Transverse colon (tissue), 4 donors: Measurements from ENCODE around the gene GALNT5. TPM values are rescaled to one million over a fixed set of nuclear protein-coding genes. Genes with fewer than 3 reads are reported as not detected.
A peak's percentile ranks its signal among the peaks of the same experiment; 100 is the strongest.

Experiments
- DNase-seq: peaks from one replicate; pipeline ENCODE4 v3.0.0-alpha.2; 2019
- H3K27ac ChIP-seq, 4 donors: fragments of 200-600 bp; sonication (generic); 2 replicates each; pipeline ENCODE4 v1.5.1; 2016 to 2018; ENCODE audit warnings: inconsistent platforms in 4 of 4
- H3K27me3 ChIP-seq: fragments of 200-600 bp; sonication (generic); 2 replicates; pipeline ENCODE4 v1.5.1; 2017; ENCODE audit warnings: inconsistent platforms
- H3K36me3 ChIP-seq, 4 donors: fragments of 200-600 bp; sonication (generic); 2 replicates each; pipeline ENCODE4 v1.5.1; 2017 to 2019; ENCODE audit warnings: inconsistent platforms in 4 of 4
- H3K4me1 ChIP-seq, 4 donors: fragments of 200-600 bp; sonication (generic); 2 replicates each; pipeline ENCODE4 v1.5.1; 2017 to 2020; ENCODE audit warnings: inconsistent platforms in 4 of 4
- H3K4me3 ChIP-seq, 4 donors: fragments of 200-600 bp; sonication (generic); 1 replicate in 1 of 4; 2 replicates in 3 of 4; pipeline versions ENCODE4 v1.5.1 to v1.6.1; 2017 to 2019; ENCODE audit warnings: inconsistent platforms in 4 of 4
- H3K9me3 ChIP-seq, 2 donors: fragments of 200-600 bp; sonication (generic); 2 replicates each; pipeline ENCODE4 v1.5.1; 2017 to 2019; ENCODE audit warnings: inconsistent platforms in 2 of 2
- EP300 ChIP-seq: sonication (generic); formaldehyde crosslinking; IDR thresholded peaks from one replicate; pipeline ENCODE4 v1.6.1; 2017; ENCODE audit warnings: antibody characterized with exemption, low read depth
- POLR2A ChIP-seq: fragments of 450-650 bp; IDR thresholded peaks from one replicate; pipeline ENCODE4 v1.6.1; 2016; ENCODE audit warnings: antibody characterized with exemption, mild to moderate bottlenecking, moderate library complexity
- POLR2AphosphoS5 ChIP-seq, 3 donors: sonication (generic); formaldehyde crosslinking; IDR thresholded peaks; one replicate each; pipeline ENCODE4 v1.6.1; 2016; ENCODE audit warnings: antibody characterized with exemption in 3 of 3
- WGBS, 2 donors: methylation state at CpG; one replicate each; pipeline ENCODE4 v1.1.5; 2018; ENCODE audit warnings: low coverage in 1 of 2; 5-methylcytosine and 5-hydroxymethylcytosine counted together
- in situ Hi-C, 4 donors: fragments of 200-750 bp; cut with MboI; loops; one replicate each; pipeline versions ENCODE4 v1.15.0 to v1.15.1; 2017; ENCODE audit warnings: low sequenced_read_pairs in 3 of 4, low pct_ligation_motif_present in 1 of 4, low pct_unique_long_range_greater_than_20kb in 1 of 4
- intact Hi-C: fragments of 100-400 bp; cut with DNase I; formaldehyde crosslinking; loops from one replicate; pipeline ENCODE4 v1.15.1; 2023; ENCODE audit warnings: low total_unique reads
- total RNA-seq, 4 donors: library from RNA; depleted of rRNA; stranded (reverse); fragments of >200 nt; gene quantifications; one replicate each; pipeline ENCODE4 v1.1.0, GENCODE V29; 2016
- TF ChIP-seq, protein P1 (sequence below), 5 experiments: fragments of 200-600 bp in 3 of 5; fragments of 450-650 bp in 2 of 5; sonication (generic) in 3 of 5; IDR thresholded peaks; 1 replicate in 2 of 5; 2 replicates in 3 of 5; pipeline ENCODE4 v1.5.1; 2016 to 2017; ENCODE audit warnings: antibody characterized with exemption in 5 of 5, inconsistent platforms in 3 of 5, mild to moderate bottlenecking in 2 of 5, moderate library complexity in 1 of 5

The GALNT5 gene
- total RNA-seq, 4 donors from 2014 or later, result 7.5 to 34.0 (median 14.0) TPM

DNA sequence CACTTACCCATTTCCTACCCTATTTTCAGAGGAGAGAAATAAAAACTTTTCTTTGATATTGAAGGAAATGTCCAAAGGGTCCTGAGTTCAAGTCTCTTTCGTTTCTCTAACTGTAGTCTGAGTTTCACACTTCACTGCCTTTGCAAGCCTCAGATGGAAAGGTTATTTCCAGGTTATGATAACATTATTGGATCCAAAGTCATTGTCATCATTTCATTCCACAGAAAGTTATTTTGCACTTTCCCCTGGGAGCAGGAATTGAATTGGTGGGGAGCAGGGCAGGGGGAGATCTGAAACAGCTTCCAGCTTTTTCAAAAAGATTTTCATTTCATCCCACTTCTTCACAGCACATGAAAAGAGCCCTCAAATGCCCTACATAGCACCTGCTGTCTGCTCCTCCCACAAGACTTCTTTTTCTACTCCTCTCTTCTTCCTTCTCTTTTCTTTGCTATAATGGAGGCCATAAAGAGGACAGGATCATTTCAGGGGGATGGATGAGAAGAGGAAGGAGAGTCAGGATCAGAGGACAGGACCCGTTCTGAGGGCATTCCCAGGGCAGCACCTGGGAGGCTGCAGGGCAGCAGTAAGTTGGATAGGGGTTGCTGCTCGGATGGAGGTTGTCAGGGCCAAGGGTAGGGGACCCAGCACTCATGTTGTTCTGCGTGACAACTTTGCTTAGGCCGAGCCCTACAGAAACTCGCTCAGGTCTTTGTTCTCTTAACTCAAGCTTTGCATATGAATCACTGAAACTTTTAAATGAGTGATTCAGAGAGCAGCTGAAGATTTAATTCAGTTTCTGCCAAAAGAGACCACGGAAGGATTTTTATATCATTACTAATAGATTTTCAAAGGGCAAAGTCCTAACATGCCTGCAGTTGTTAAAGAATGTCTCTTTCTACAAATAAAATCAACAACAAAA is 11.4 kb upstream of the GALNT5 start:
- DNase-seq, result no peak
- peaks cover 0 to 18% (median 1%) of the 10 kb centered on the region in 4 donors for H3K4me1 ChIP-seq
- 42 to 61% methylated on average over 4 to 7 of the region's 7 CpGs for WGBS, 2 donors
- in situ Hi-C loops (no loop called here), intact Hi-C loops (no loop called here)
- H3K27me3 ChIP-seq, result no peaks in the 10 kb centered on the region
- TF ChIP-seq POLR2AphosphoS5 (IDR thresholded peaks at IDR 0.05), result no peak
- no peaks in the 10 kb centered on the region for H3K9me3 ChIP-seq
- H3K4me3 ChIP-seq, result no peak overlapping the region
- no peaks in the 10 kb centered on the region for H3K36me3 ChIP-seq
- no peak overlapping the region for H3K27ac ChIP-seq

DNA sequence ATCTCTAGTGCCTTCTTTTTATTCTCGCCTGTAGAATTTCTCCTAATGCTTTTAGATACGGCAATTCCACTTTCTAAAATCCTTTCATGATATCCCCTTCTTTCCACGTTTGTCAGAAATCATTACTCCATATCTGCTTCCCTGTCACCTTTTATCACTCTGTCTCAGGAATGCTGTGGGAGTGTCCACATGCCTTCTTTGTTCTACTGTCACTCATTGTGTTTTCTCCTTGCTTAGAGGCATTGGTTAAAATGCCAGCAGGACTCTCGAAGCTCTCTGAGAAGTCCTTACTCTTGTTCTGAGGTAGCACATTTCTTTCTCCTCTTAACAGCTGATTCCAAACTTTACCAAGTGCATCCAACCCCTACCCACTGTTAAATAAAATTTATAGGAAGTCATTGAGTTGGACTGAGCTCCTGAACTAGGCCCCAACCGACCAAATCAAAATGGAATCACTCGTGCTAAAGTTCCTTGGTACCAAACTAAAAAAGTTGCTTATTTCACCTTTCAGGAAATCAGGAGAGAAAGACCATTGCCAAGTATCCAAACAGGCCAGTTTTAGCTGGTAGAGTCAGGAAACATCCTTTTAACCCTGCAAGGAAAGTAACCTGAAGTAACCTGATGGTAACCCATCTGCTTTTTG is 10.6 kb upstream of the GALNT5 start:
- in situ Hi-C loops (no loop called here), intact Hi-C loops (no loop called here)
- DNase-seq, result no peak
- no peaks in the 10 kb centered on the region for H3K36me3 ChIP-seq
- no peaks in the 10 kb centered on the region for H3K9me3 ChIP-seq
- TF ChIP-seq POLR2A (no peak), EP300 (no peak), POLR2AphosphoS5 (IDR thresholded peaks at IDR 0.05) (no peak)
- TF ChIP-seq, protein P1, sequence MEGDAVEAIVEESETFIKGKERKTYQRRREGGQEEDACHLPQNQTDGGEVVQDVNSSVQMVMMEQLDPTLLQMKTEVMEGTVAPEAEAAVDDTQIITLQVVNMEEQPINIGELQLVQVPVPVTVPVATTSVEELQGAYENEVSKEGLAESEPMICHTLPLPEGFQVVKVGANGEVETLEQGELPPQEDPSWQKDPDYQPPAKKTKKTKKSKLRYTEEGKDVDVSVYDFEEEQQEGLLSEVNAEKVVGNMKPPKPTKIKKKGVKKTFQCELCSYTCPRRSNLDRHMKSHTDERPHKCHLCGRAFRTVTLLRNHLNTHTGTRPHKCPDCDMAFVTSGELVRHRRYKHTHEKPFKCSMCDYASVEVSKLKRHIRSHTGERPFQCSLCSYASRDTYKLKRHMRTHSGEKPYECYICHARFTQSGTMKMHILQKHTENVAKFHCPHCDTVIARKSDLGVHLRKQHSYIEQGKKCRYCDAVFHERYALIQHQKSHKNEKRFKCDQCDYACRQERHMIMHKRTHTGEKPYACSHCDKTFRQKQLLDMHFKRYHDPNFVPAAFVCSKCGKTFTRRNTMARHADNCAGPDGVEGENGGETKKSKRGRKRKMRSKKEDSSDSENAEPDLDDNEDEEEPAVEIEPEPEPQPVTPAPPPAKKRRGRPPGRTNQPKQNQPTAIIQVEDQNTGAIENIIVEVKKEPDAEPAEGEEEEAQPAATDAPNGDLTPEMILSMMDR (IDR thresholded peaks at IDR 0.05), result no peak
- no peaks in the 10 kb centered on the region for H3K27me3 ChIP-seq
- 50 to 67% methylated on average over 6 of the region's 6 CpGs for WGBS, 2 donors
- no peak overlapping the region for H3K4me3 ChIP-seq
- peaks cover 0 to 22% (median 3%) of the 10 kb centered on the region in 4 donors for H3K4me1 ChIP-seq
- no peak overlapping the region for H3K27ac ChIP-seq

DNA sequence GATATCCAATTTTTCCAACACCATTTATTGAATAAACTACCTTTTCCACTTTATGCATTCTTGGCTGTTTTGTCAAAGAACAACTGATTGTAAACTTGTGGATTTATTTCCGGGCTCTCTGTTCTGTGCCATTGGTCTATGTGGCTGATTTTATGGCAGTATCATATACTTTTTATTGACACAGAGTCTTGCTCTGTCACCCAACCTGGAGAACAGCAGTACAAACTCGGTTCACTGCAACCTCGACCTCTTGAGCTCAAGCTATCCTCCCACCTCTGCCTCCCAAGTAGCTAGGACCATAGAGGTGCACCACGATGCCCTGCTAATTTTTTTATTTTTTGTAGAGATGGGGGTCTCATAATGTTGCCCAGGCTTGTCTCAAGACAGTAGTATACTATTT is 6.7 kb upstream of the GALNT5 start:
- DNase-seq, result peak; percentile 34
- in situ Hi-C loops, result no loop called here
- Histone ChIP-seq H3K36me3 (no peaks in the 10 kb centered on the region), H3K4me3 (no peak overlapping the region), H3K9me3 (no peaks in the 10 kb centered on the region), H3K27me3 (no peaks in the 10 kb centered on the region), H3K4me1 (peaks cover 0 to 23% (median 3%) of the 10 kb centered on the region in 4 donors), H3K27ac (peak overlapping the region in 1 of 4 donors; percentile 13)
- TF ChIP-seq POLR2AphosphoS5 (IDR thresholded peaks at IDR 0.05) (no peak), EP300 (no peak), POLR2A (no peak)
- TF ChIP-seq, protein P1 (IDR thresholded peaks at IDR 0.05), result no peak
- WGBS, 2 donors, result 45 to 71% methylated on average over 1 to 4 of the region's 4 CpGs
- intact Hi-C loops, result no loop called here

DNA sequence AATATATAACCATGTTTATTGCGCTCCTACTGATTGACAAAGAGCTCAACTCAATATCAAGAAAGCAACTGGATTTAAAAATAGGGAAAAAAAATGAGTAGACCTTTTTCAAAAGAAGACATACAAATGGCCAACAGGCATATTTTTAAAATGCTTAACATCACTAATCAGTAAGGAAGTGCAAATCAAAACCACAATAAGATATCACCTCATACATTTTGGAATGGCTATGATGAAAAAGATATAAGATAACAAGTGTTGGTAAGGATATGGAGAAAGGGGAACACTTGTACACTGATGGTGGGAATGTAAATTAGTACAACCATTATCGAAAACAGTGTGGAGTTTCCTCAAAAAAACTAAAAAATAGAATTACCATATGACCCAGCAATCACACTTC is 5.6 kb upstream of the GALNT5 start:
- H3K9me3 ChIP-seq, result no peaks in the 10 kb centered on the region
- H3K36me3 ChIP-seq, result no peaks in the 10 kb centered on the region
- H3K4me1 ChIP-seq, result peaks cover 0 to 26% (median 4%) of the 10 kb centered on the region in 4 donors
- 91 to 100% methylated on average over 2 of the region's 2 CpGs for WGBS, 2 donors
- TF ChIP-seq POLR2A (no peak), EP300 (no peak), POLR2AphosphoS5 (IDR thresholded peaks at IDR 0.05) (no peak)
- TF ChIP-seq, protein P1 (IDR thresholded peaks at IDR 0.05), result no peak
- DNase-seq, result no peak
- no peak overlapping the region for H3K4me3 ChIP-seq
- H3K27ac ChIP-seq, result no peak overlapping the region
- H3K27me3 ChIP-seq, result no peaks in the 10 kb centered on the region
- in situ Hi-C loops, result no loop called here
- intact Hi-C loops, result no loop called here
